Progenitor cell of endocrine pancreas (in vitro differentiated cells): ENCODE measurements around the gene OGA. TPM values are rescaled to one million over a fixed set of nuclear protein-coding genes. Genes with fewer than 3 reads are reported as not detected.

Experiments used
- DNase-seq: peaks from one replicate; pipeline ENCODE4 v3.0.0; 2021; ENCODE audit warnings: low spot score; ENCODE audit not compliant: unreplicated experiment
- H3K27ac Mint-ChIP-seq: 2 replicates; pipeline ENCODE4 v1.8.0; 2021; ENCODE audit warnings: mild to moderate bottlenecking, moderate library complexity, mixed read lengths
- H3K27me3 Mint-ChIP-seq: 2 replicates; pipeline ENCODE4 v1.8.0; 2021; ENCODE audit warnings: mixed read lengths
- H3K36me3 Mint-ChIP-seq: 2 replicates; pipeline ENCODE4 v1.8.0; 2022; ENCODE audit warnings: mixed read lengths; ENCODE audit not compliant: insufficient read depth
- H3K4me1 Mint-ChIP-seq: 2 replicates; pipeline ENCODE4 v1.8.0; 2021; ENCODE audit warnings: low read depth, mixed read lengths
- H3K4me3 Mint-ChIP-seq: 2 replicates; pipeline ENCODE4 v1.8.0; 2021; ENCODE audit warnings: low read depth, mild to moderate bottlenecking, moderate library complexity, mixed read lengths
- H3K9me3 Mint-ChIP-seq: 2 replicates; pipeline ENCODE4 v1.8.0; 2021; ENCODE audit warnings: low read depth, mixed read lengths
- total RNA-seq: library from RNA; stranded (reverse); gene quantifications from 2 replicates; pipeline ENCODE4 v1.2.1, GENCODE V29; 2021
- TF ChIP-seq, protein P1 (sequence below): fragments of 200-600 bp; sonication (generic); IDR thresholded peaks from one replicate; pipeline ENCODE4 v1.5.0; 2021; ENCODE audit warnings: antibody characterized with exemption, mild to moderate bottlenecking; ENCODE audit not compliant: unreplicated experiment

The OGA gene
- total RNA-seq, 1 donor from 2014 or later = 148 TPM

- peaks cover 19% of the 10 kb centered on the region for H3K4me1 Mint-ChIP-seq
- no peak for DNase-seq
- H3K9me3 Mint-ChIP-seq = no peaks in the 10 kb centered on the region
- H3K27me3 Mint-ChIP-seq = peaks cover 48% of the 10 kb centered on the region
- H3K27ac Mint-ChIP-seq = no peak overlapping the region
- H3K36me3 Mint-ChIP-seq = no peaks in the 10 kb centered on the region
- TF ChIP-seq, protein P1, sequence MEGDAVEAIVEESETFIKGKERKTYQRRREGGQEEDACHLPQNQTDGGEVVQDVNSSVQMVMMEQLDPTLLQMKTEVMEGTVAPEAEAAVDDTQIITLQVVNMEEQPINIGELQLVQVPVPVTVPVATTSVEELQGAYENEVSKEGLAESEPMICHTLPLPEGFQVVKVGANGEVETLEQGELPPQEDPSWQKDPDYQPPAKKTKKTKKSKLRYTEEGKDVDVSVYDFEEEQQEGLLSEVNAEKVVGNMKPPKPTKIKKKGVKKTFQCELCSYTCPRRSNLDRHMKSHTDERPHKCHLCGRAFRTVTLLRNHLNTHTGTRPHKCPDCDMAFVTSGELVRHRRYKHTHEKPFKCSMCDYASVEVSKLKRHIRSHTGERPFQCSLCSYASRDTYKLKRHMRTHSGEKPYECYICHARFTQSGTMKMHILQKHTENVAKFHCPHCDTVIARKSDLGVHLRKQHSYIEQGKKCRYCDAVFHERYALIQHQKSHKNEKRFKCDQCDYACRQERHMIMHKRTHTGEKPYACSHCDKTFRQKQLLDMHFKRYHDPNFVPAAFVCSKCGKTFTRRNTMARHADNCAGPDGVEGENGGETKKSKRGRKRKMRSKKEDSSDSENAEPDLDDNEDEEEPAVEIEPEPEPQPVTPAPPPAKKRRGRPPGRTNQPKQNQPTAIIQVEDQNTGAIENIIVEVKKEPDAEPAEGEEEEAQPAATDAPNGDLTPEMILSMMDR = no peak
- peak overlapping the region; percentile 48 for H3K4me3 Mint-ChIP-seq
Observed at GRCh38 chr10:101839416-101840063, 21.3 kb upstream of the OGA start.

- DNase-seq = no peak
- no peaks in the 10 kb centered on the region for H3K36me3 Mint-ChIP-seq
- TF ChIP-seq, protein P1 = no peak
- H3K4me3 Mint-ChIP-seq = peak overlapping the region; percentile 48
- H3K4me1 Mint-ChIP-seq = peaks cover 14% of the 10 kb centered on the region
- H3K9me3 Mint-ChIP-seq = no peaks in the 10 kb centered on the region
- peaks cover 42% of the 10 kb centered on the region for H3K27me3 Mint-ChIP-seq
- no peak overlapping the region for H3K27ac Mint-ChIP-seq
Observed at GRCh38 chr10:101839002-101839401, 20.8 kb upstream of the OGA start.

DNA sequence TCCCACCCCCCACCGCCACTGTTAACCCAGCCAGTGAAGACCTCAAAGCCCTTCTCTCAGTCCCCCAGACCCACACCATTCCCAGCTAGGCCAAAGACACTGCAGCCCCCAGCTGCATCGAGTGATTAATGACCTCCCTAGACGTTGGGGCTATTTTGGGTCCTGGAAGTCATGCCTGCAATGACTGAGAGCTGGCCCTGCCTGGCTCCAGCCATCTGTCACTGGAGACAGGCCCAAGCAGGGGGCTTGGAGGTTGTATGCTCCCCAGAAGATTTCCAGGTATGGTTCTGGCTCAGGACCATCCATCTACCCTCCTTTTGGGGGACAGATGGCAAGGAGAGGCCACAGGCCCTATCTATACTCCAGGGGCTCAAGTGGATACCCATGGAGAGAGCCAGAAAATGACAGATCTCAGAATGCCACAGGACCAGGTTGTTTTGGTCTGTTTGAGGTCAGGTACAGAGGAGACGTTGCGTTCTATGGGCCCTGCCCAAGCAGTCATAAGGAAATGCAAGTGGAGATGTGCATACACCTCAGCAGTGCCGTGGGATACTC, 20.2 kb upstream of the OGA start:
- H3K4me3 Mint-ChIP-seq = no peak overlapping the region
- TF ChIP-seq, protein P1 = no peak
- DNase-seq = no peak
- H3K4me1 Mint-ChIP-seq = peaks cover 13% of the 10 kb centered on the region
- peaks cover 41% of the 10 kb centered on the region for H3K27me3 Mint-ChIP-seq
- no peaks in the 10 kb centered on the region for H3K36me3 Mint-ChIP-seq
- no peak overlapping the region for H3K27ac Mint-ChIP-seq
- H3K9me3 Mint-ChIP-seq = no peaks in the 10 kb centered on the region

DNA sequence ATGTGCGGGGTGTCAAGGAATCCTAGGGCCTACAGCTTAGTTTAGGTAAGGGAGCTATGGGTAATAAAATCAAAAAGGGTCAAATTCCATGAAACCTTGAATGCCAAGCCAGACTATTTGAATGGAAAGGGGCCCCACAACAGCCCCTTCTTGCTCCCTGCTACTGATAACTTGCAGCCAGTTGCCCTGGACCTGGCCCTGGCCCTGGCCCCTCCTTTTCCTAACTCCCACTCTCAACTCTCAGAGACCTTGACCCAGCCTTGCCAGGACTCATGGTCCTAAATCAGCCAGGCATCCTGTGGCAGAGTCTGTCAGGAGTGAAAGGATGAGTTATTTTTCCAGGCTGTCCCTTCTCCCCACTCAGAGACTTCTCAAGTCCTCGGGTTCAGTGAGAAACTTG, 19.5 kb upstream of the OGA start:
- Mint-ChIP-seq H3K4me3 (no peak overlapping the region), H3K9me3 (no peaks in the 10 kb centered on the region), H3K27me3 (peaks cover 35% of the 10 kb centered on the region), H3K36me3 (no peaks in the 10 kb centered on the region), H3K4me1 (peaks cover 13% of the 10 kb centered on the region), H3K27ac (no peak overlapping the region)
- TF ChIP-seq, protein P1 = no peak
- DNase-seq = no peak

GRCh38 chr10:101835362-101835761, 17.1 kb upstream of the OGA start:
- Mint-ChIP-seq H3K27me3 (peaks cover 12% of the 10 kb centered on the region), H3K4me3 (no peak overlapping the region)

More at GRCh38 chr10:101835362-101835761, 17.1 kb upstream of the OGA start:
- TF ChIP-seq, protein P1 = no peak
- Mint-ChIP-seq H3K27ac (no peak overlapping the region), H3K9me3 (no peaks in the 10 kb centered on the region), H3K4me1 (peaks cover 11% of the 10 kb centered on the region), H3K36me3 (no peaks in the 10 kb centered on the region)
- no peak for DNase-seq
